OCI-LY7 (cell line): ENCODE results near the gene NCAM2.

Source experiments
- EZH2phosphoT487 ChIP-seq: fragments of 200-600 bp; sonication (generic); IDR thresholded peaks from 2 replicates; pipeline ENCODE4 v1.6.1; 2018; ENCODE audit warnings: low read depth, borderline replicate concordance, mild to moderate bottlenecking, mixed run types, antibody characterized with exemption, low read length, moderate library complexity, mixed read lengths
- TF ChIP-seq, protein P1 (sequence below): fragments of 200-600 bp; sonication (generic); conservative IDR thresholded peaks from 2 replicates; pipeline ENCODE4 v1.5.1; 2014; ENCODE audit warnings: mild to moderate bottlenecking, antibody characterized with exemption, low read length, moderate library complexity, mixed read lengths

GRCh38 chr21:21268885-21269284 is 270.7 kb downstream of the NCAM2 start:
- TF ChIP-seq, protein P1, sequence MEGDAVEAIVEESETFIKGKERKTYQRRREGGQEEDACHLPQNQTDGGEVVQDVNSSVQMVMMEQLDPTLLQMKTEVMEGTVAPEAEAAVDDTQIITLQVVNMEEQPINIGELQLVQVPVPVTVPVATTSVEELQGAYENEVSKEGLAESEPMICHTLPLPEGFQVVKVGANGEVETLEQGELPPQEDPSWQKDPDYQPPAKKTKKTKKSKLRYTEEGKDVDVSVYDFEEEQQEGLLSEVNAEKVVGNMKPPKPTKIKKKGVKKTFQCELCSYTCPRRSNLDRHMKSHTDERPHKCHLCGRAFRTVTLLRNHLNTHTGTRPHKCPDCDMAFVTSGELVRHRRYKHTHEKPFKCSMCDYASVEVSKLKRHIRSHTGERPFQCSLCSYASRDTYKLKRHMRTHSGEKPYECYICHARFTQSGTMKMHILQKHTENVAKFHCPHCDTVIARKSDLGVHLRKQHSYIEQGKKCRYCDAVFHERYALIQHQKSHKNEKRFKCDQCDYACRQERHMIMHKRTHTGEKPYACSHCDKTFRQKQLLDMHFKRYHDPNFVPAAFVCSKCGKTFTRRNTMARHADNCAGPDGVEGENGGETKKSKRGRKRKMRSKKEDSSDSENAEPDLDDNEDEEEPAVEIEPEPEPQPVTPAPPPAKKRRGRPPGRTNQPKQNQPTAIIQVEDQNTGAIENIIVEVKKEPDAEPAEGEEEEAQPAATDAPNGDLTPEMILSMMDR = no peak
- TF ChIP-seq EZH2phosphoT487 = no peak
